Germinal center (tissue), 1 donor: Measurements from ENCODE around the gene MAPK8IP1.

ENCODE experiments used
- DNase-seq: peaks from one replicate; pipeline ENCODE4 v3.0.0; 2012; ENCODE audit warnings: mixed read lengths, low spot score

Gene MAPK8IP1

DNA sequence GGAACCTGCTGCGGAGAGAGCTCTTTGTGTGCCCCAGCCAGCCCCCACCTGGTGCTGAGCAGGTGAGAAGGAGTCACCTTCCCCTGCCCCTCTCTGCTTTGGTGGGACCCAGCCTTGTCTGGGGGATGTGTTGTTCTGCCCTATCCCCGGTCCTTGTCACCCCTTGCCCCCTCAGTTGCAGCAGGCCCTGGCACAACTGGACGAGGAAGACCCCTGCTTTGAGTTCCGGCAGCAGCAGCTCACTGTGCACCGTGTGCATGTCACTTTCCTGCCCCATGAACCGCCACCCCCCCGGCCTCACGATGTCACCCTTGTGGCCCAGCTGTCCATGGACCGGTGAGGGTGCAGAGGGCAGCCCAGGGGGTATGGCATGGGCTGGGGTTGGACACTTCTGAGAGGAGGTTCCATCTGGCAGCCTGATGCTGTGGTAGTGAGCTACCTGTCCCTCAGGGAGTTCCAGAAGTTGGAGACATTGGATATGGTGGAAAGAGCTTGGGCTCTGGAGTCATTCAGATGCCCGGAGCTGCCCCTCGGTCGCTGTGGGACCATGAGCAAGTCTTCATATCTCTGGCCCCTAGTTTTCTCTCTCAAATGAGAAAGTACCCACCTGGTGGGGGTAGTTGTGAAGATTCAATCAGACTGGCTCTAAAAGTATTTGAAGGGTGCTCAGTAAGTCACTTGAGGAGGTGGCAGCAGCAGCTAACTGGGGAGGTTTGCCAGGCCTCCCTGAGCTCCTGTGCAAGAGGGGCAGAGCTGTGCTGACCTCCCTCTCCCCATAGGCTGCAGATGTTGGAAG, 41.3 kb downstream of the MAPK8IP1 start:
- no peak for DNase-seq

- DNase-seq = no peak
These were observed 41.9 kb downstream of the MAPK8IP1 start for GRCh38 chr11:45927332-45927683.

DNA sequence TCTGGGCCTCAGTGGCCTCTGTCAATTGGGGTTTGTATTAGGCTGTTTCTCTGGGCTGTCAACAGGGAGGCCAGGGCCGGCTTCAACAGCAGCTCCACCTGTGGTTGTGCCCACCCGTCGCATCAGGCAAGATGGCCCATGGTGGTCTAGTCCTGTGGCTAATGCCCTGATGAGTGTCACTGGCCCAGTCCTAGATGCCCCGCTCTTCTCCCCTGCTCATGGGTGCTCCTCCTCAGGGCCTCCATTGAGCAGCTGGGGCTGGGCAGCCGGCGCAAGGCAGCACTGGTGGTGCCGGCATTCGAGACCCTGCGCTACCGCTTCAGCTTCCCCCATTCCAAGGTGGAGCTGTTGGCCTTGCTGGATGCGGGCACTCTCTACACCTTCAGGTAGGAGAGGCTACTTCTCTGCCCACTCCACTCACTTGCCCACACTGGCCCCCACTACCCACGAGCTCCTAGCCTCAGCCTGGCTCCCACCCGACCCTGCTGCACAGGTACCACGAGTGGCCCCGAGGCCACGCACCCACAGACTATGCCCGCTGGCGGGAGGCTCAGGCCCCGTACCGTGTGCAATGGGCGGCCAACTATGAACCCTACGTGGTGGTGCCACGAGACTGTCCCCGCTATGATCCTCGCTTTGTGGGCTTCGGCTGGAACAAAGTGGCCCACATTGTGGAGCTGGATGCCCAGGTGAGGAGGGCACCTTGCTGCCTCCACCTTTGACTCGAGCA, 42.4 kb downstream of the MAPK8IP1 start:
- no peak for DNase-seq

GRCh38 chr11:45928535-45929215, 43.2 kb downstream of the MAPK8IP1 start:
- DNase-seq = no peak

- no peak for DNase-seq
These were observed 44.1 kb downstream of the MAPK8IP1 start for GRCh38 chr11:45929486-45930030.

- DNase-seq = peak; percentile 92
These were observed 44.8 kb downstream of the MAPK8IP1 start for GRCh38 chr11:45930031-45930794.

GRCh38 chr11:45930951-45931570, 45.6 kb downstream of the MAPK8IP1 start:
- no peak for DNase-seq

DNA sequence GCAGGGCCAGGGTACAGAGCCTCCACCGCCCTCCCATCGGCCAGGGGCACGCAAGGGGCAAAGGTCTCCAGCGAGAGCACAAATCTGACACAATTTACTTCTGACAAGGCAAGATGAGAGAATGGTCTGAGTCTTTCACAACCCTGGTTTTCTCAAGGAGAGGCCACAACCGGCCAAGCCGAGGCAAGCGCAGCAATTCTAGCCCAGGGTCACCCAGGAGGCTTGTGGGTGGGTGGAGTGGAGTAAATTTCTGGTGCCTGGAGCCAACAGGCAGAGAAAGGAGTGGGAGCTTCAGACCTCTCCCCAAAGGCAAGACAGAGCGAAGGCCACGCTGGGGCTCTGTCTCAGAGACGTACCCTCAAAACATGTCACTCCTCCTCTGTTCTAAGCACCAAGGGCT, 46.3 kb downstream of the MAPK8IP1 start:
- no peak for DNase-seq

DNA sequence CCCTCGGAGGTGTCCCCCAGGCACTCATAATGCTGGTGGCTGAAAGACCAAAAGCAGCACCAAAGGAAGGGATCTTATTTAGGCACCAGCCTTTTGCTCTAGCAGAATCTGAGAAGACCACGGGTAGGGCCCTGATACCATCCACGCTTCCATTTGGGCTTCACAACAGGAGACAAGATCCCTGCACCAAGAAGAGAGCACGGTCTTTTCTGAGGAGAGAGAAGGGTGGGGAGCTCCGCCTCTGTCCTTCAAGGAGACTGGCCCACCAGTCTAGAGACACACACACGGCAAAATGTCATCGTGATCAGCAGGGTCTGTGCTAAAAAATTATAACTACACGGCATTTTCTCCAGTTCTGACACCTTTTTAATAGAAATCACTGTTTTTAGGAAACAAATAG, 46.8 kb downstream of the MAPK8IP1 start:
- no peak for DNase-seq

GRCh38 chr11:45933131-45933831, 47.8 kb downstream of the MAPK8IP1 start:
- peak; percentile 77 for DNase-seq

- DNase-seq = no peak
These were observed 48.6 kb downstream of the MAPK8IP1 start for GRCh38 chr11:45933846-45934579.

- no peak for DNase-seq
These were observed 49.3 kb downstream of the MAPK8IP1 start for GRCh38 chr11:45934580-45935318.

- DNase-seq = no peak
These were observed 50.1 kb downstream of the MAPK8IP1 start for GRCh38 chr11:45935349-45936064.

GRCh38 chr11:45936511-45937054, 51.1 kb downstream of the MAPK8IP1 start:
- no peak for DNase-seq

DNA sequence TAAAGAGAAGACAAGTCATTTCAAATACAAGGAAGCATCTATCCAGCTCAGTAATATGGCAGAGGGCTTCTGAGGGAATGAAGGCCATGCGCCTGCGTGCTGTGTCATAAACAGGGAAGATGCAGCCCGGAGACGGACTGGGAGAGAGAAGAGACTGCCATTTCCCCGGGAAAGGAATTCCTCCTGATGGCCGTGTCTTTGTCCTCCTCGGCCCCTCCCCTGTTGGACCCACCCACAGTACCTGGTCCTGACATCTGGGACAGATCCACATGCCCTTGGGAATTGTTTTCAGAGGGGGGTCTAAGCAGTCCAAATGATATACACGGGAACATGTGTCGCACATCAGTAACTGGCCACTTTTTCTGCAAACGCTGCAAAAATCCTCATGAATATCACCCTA, 52.5 kb downstream of the MAPK8IP1 start:
- no peak for DNase-seq

- DNase-seq = no peak
These were observed 54.4 kb downstream of the MAPK8IP1 start for GRCh38 chr11:45939836-45940235.

DNA sequence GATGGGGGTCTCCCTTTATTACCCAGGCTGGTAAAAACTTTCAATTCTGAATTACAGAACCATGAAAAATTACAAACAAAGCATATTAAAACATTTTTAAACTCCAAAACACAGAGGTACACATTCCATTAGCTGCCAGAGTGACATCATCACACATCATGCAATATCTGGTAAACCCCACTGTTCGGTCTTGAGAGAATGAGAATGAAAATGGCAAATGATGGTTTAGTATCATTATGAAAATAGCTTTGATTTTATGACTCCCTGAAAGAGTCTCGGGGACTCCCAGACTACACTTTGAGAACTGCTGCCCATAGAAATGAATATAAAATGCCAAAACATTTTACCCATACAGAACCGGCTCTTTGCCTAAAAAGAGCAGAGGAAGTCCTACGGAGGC, 55.8 kb downstream of the MAPK8IP1 start:
- DNase-seq = no peak

- DNase-seq = no peak
These were observed 56.9 kb downstream of the MAPK8IP1 start for GRCh38 chr11:45942381-45942780.
